ENCODE measurements around the gene IMMP2L.

The IMMP2L gene

DNA sequence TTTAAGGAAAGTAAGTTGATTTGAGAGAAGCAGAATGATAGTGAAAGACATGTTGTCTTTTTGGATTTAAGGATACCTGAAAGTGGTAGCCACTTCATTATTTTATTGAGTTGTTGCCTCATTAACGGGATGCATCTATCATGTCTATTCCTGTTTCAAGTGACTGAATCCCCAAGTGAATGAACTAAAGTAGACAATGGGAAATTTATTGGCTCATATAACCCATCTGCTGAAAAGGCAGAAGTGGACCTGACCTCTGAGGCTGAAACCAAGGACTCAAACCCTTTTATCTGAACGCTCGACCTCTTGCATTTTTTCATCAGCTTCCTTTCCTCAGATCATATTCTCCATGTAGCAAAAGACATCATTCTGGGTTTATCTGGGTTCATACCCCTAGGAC lies 937.0 kb downstream of the IMMP2L start:
- in situ Hi-C loops (cut with MboI; ENCODE audit: low sequenced_read_pairs): no loop called here

DNA sequence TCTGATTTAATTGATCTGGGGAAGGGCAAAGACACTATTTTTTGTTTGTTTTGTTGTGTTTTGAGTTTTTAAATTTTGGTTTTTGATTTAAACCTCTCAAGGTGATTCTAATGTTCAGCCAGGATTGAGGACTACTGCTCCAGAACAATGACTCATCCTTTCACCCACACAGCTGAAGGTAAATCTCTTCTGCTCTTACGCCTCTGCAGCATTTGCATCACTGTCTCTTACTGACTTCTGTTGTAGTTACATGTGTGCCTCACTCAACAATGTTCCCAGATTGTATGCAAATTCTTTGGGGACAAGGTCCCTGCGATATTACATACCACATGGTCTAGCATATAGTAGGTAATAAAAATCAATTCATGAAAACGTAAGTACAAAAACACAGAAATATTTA lies 938.9 kb downstream of the IMMP2L start:
- in situ Hi-C loops (cut with MboI; ENCODE audit: low sequenced_read_pairs): no loop called here

DNA sequence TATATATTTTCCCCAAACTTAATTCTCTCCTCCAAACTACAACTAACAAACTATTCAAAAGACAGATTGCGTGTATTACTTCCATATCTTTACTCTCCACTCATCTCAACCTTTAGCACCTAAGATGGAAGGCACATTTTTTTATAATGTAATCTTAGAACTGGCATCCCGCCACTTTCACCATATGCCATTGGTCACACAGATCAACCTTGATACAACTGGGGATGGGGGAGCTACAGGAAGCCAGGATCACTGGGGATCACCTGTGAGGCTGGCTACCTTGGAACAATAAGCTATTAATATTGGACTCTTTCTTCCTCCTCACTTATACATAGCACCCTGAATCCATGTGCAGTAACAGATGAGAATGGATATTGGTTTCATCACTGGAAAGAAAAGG lies 941.0 kb downstream of the IMMP2L start:
- in situ Hi-C loops (cut with MboI; ENCODE audit: low sequenced_read_pairs): no loop called here

DNA sequence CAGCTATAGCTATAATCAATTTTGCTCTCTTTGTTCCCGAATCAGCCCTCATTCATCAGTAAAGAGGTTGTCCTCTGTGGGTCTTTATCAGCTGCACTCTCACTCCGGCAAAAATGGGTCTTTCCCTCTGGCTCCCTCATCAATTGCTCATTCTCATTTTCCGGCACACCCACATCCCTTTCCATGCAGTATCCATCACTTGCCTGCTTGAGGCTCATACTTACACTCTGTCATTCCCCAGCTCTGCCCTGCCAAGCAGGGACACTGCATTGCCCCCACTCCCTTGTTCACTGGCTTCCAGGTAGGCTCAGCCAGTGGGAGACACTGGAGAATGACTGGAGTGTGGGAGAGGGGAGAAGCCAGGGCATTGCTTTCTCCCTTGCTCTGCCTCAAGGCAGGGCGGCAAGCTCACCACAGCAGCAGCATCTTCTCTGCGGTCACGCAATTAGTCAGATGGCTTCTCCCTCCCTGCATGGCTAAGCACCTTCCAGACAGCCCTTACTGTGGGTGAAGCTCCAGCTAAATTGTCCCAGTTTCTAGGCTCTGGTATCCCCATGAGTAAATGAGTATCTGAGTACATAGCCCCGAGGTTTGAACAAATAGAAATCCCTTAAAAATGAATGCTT lies 942.1 kb downstream of the IMMP2L start:
- in situ Hi-C loops (cut with MboI; ENCODE audit: low sequenced_read_pairs): no loop called here

Measured in HL-60/S4 treated with phorbol 12-myristate 13-acetate at 8.2 ng/mL for 4 days and 3 days (cell line).